HepG2 (cell line): ENCODE results near the gene LAMB4. TPM values are rescaled to one million over a fixed set of nuclear protein-coding genes. Genes with fewer than 3 reads are reported as not detected.

Source experiments
- ARNT2 ChIP-seq: sonication (generic); formaldehyde crosslinking; IDR thresholded peaks from 2 replicates; pipeline ENCODE4 v1.8.0; 2022; ENCODE audit warnings: mild to moderate bottlenecking, low read depth, missing genetic modification reagents, moderate library complexity
- BRCA1 ChIP-seq: sonication (generic); formaldehyde crosslinking; IDR thresholded peaks from 2 replicates; pipeline ENCODE4 v1.4.0; 2020; ENCODE audit warnings: missing genetic modification reagents
- HMGXB3 ChIP-seq: sonication (generic); formaldehyde crosslinking; IDR thresholded peaks from 2 replicates; pipeline ENCODE4 v1.4.0; 2020; ENCODE audit warnings: missing genetic modification reagents, borderline replicate concordance
- HOXA7 ChIP-seq: sonication (generic); formaldehyde crosslinking; IDR thresholded peaks from 2 replicates; pipeline ENCODE4 v1.8.1; 2022; ENCODE audit warnings: mild to moderate bottlenecking, missing genetic modification reagents, moderate library complexity
- IRX3 ChIP-seq: sonication (generic); formaldehyde crosslinking; IDR thresholded peaks from 2 replicates; pipeline ENCODE4 v1.8.1; 2023; ENCODE audit warnings: mild to moderate bottlenecking, low read depth, missing genetic modification reagents, borderline replicate concordance
- MIER2 ChIP-seq: IDR thresholded peaks from 2 replicates; pipeline ENCODE4 v1.6.1; 2016; ENCODE audit warnings: missing biosample characterization, missing genetic modification reagents
- NCOA1 ChIP-seq: sonication (generic); formaldehyde crosslinking; IDR thresholded peaks from 2 replicates; pipeline ENCODE4 v1.9.0; 2021; ENCODE audit warnings: missing genetic modification reagents
- PHF8 ChIP-seq: sonication (generic); formaldehyde crosslinking; IDR thresholded peaks from 2 replicates; pipeline ENCODE4 v1.5.0; 2020; ENCODE audit warnings: missing genetic modification reagents
- SOX5 ChIP-seq: IDR thresholded peaks from 2 replicates; pipeline ENCODE4 v1.6.1; 2016; ENCODE audit warnings: borderline replicate concordance
- TRIM22 ChIP-seq: fragments of 450-650 bp; IDR thresholded peaks from 2 replicates; pipeline ENCODE4 v1.6.1; 2017
- ZFP82 ChIP-seq: sonication (generic); formaldehyde crosslinking; IDR thresholded peaks from 2 replicates; pipeline ENCODE4 v1.5.1; 2020; ENCODE audit warnings: mild to moderate bottlenecking, missing genetic modification reagents, borderline replicate concordance
- ZNF18 ChIP-seq: sonication (generic); formaldehyde crosslinking; IDR thresholded peaks from 2 replicates; pipeline ENCODE4 v1.8.0; 2022; ENCODE audit warnings: mild to moderate bottlenecking, missing genetic modification reagents; ENCODE audit not compliant: insufficient replicate concordance
- ZNF275 ChIP-seq: sonication (generic); formaldehyde crosslinking; IDR thresholded peaks from 2 replicates; pipeline ENCODE4 v1.8.0; 2022; ENCODE audit warnings: missing genetic modification reagents, mild to moderate bottlenecking, inconsistent platforms, borderline replicate concordance
- ZNF430 ChIP-seq: sonication (generic); formaldehyde crosslinking; IDR thresholded peaks from 2 replicates; pipeline ENCODE4 v1.9.0; 2021; ENCODE audit warnings: mild to moderate bottlenecking, missing genetic modification reagents
- ZNF446 ChIP-seq: sonication (generic); formaldehyde crosslinking; IDR thresholded peaks from 2 replicates; pipeline ENCODE4 v1.5.0; 2020; ENCODE audit warnings: mild to moderate bottlenecking, missing genetic modification reagents
- ZNF629 ChIP-seq: sonication (generic); formaldehyde crosslinking; conservative IDR thresholded peaks from 2 replicates; pipeline ENCODE4 v1.5.0; 2020; ENCODE audit warnings: missing genetic modification reagents
- ZNF691 ChIP-seq: sonication (generic); formaldehyde crosslinking; IDR thresholded peaks from 2 replicates; pipeline ENCODE4 v1.4.0; 2020; ENCODE audit warnings: missing genetic modification reagents, low read depth, mild to moderate bottlenecking, borderline replicate concordance
- ZNF720 ChIP-seq: sonication (generic); formaldehyde crosslinking; IDR thresholded peaks from 2 replicates; pipeline ENCODE4 v1.4.0; 2020; ENCODE audit warnings: missing genetic modification reagents
- ZNF775 ChIP-seq: sonication (generic); formaldehyde crosslinking; IDR thresholded peaks from 2 replicates; pipeline ENCODE4 v1.4.0; 2020; ENCODE audit warnings: missing genetic modification reagents, mild to moderate bottlenecking, moderate library complexity, borderline replicate concordance
- ZNF777 ChIP-seq: sonication (generic); formaldehyde crosslinking; IDR thresholded peaks from 2 replicates; pipeline ENCODE4 v1.4.0; 2020; ENCODE audit warnings: missing genetic modification reagents
- polyA plus RNA-seq, 8 experiments: library from polyadenylated mRNA; depleted of rRNA in 3 of 8; stranded (reverse) in 7 of 8; unstranded in 1 of 8; fragments of >200 nt; fragmentation: Illumina TruSeq in 4 of 8; extraction: Trizol in 4 of 8; gene quantifications; 2 replicates each; pipeline versions ENCODE4 v1.2.1 to v1.2.3, GENCODE V29; 2011 to 2016; ENCODE audit warnings: low read depth in 4 of 8, missing spikeins in 1 of 8, mixed read lengths in 1 of 8; ENCODE audit not compliant: insufficient read depth in 1 of 8
- total RNA-seq, 5 experiments: library from RNA; depleted of rRNA; stranded (reverse); fragments of >200 nt; fragmentation: Illumina TruSeq; extraction: Trizol; gene quantifications; 2 replicates each; pipeline ENCODE4 v1.2.3, GENCODE V29; 2016; ENCODE audit warnings: low read depth in 1 of 5

Gene LAMB4
- total and polyA plus RNA-seq, 2 of the 13 experiments (the other 11 are each of a cell fraction or from before 2014, with no cell fraction given), result 0.05 TPM; not detected in 1

- no peak for TF ChIP-seq ZNF430 (CRISPR knock-in tag)
- TF ChIP-seq ZNF275 (CRISPR knock-in tag), result no peak
- TF ChIP-seq ZNF629 (CRISPR knock-in tag), result 0 out of 2 replicates have a peak, but pooled peaks have one; percentile 26
- no peak for TF ChIP-seq ARNT2 (CRISPR knock-in tag)
- TF ChIP-seq ZNF446, result no peak
- no peak for TF ChIP-seq BRCA1 (CRISPR knock-in tag)
- no peak for TF ChIP-seq ZFP82 (CRISPR knock-in tag)
- no peak for TF ChIP-seq NCOA1 (CRISPR knock-in tag)
- no peak for TF ChIP-seq HMGXB3 (CRISPR knock-in tag)
- TF ChIP-seq ZNF720 (CRISPR knock-in tag), result no peak
- peak; percentile 92 for TF ChIP-seq SOX5 (CRISPR knock-in tag)
- peak; percentile 39; the same call in 1 of the 2 replicates for TF ChIP-seq MIER2 (CRISPR knock-in tag)
- no peak for TF ChIP-seq HOXA7 (CRISPR knock-in tag)
- TF ChIP-seq ZNF691 (CRISPR knock-in tag), result no peak
- TF ChIP-seq IRX3 (CRISPR knock-in tag), result no peak
- TF ChIP-seq ZNF775 (CRISPR knock-in tag), result no peak
- TF ChIP-seq TRIM22, result no peak
- no peak for TF ChIP-seq PHF8
- no peak for TF ChIP-seq ZNF777
- TF ChIP-seq ZNF18 (CRISPR knock-in tag), result no peak
These were observed 117.4 kb downstream of the LAMB4 start (continued) for GRCh38 chr7:108012499-108013430.
